ENCODE measurements around the gene HOXD11.

GRCh38 chr2:176085120-176085788 is 21.8 kb upstream of the HOXD11 start:
- no peak for TF ChIP-seq CTCF (IDR thresholded peaks at IDR 0.05)
- no peak for TF ChIP-seq POLR2A (IDR thresholded peaks at IDR 0.05)
